ENCODE measurements around the gene FOSL2. TPM values are rescaled to one million over a fixed set of nuclear protein-coding genes. Genes with fewer than 3 reads are reported as not detected.

FOSL2 gene
- polyA plus RNA-seq, 1 donor (not counting 4 experiments of a cell fraction or from before 2014, with no cell fraction given) = 24.1 TPM

DNA sequence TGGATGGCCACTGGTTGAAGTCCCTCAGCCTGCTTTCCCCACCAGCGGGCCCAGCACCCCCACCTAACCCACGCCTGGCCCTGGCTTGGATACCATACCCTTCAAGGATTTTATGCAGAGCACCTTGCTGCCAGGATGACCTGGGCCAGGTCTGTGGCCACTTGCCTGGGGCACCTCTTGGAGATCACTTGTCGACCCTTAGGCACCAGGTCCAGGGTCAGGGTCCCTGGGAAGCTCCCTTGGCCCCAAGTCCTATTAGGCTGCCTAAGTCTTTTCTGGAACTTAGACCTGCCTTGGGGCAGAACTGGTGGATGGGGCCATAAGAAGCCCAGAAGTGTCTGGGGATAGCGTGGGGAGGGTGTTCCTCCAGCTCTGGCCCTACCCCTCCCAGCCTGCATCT is 39.1 kb downstream of the FOSL2 start:
- no peak for TF ChIP-seq EZH2 (IDR thresholded peaks at IDR 0.05; ENCODE audit: low read length)
- TF ChIP-seq, protein P1, sequence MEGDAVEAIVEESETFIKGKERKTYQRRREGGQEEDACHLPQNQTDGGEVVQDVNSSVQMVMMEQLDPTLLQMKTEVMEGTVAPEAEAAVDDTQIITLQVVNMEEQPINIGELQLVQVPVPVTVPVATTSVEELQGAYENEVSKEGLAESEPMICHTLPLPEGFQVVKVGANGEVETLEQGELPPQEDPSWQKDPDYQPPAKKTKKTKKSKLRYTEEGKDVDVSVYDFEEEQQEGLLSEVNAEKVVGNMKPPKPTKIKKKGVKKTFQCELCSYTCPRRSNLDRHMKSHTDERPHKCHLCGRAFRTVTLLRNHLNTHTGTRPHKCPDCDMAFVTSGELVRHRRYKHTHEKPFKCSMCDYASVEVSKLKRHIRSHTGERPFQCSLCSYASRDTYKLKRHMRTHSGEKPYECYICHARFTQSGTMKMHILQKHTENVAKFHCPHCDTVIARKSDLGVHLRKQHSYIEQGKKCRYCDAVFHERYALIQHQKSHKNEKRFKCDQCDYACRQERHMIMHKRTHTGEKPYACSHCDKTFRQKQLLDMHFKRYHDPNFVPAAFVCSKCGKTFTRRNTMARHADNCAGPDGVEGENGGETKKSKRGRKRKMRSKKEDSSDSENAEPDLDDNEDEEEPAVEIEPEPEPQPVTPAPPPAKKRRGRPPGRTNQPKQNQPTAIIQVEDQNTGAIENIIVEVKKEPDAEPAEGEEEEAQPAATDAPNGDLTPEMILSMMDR (optimal IDR thresholded peaks at IDR 0.05 in 1 of 3, IDR thresholded peaks at IDR 0.05 in 1 of 3, conservative IDR thresholded peaks at IDR 0.05 in 1 of 3; ENCODE audit: extremely low read depth in 1 of 3, insufficient read depth in 2 of 3, low read length in 3 of 3) = no peak
- Histone ChIP-seq H3K79me2 (ENCODE audit: control insufficient read depth, insufficient read depth, low read length) (no peaks in the 10 kb centered on the region), H3K4me1 (ENCODE audit: control insufficient read depth, extremely low read depth, insufficient read depth, low read length) (peaks cover 15% of the 10 kb centered on the region), H2AFZ (ENCODE audit: control insufficient read depth, low read length) (no peak overlapping the region), H3K9me3 (ENCODE audit: control insufficient read depth, low read depth, low read length) (peaks cover 6% of the 10 kb centered on the region), H3K27ac (ENCODE audit: control insufficient read depth, insufficient read depth, low read length) (no peak overlapping the region), H3K4me2 (ENCODE audit: control insufficient read depth, extremely low read depth, insufficient read depth, low read depth, low read length) (no peak overlapping the region), H3K9ac (ENCODE audit: control insufficient read depth, extremely low read depth, insufficient read depth, low read length) (no peak overlapping the region), H4K20me1 (ENCODE audit: control insufficient read depth, extremely low read depth, insufficient read depth, low read length) (no peaks in the 10 kb centered on the region), H3K27me3 (ENCODE audit: control insufficient read depth, extremely low read depth, insufficient read depth, low read length) (no peaks in the 10 kb centered on the region), H3K36me3 (ENCODE audit: control insufficient read depth in 2 of 2, extremely low read depth in 1 of 2, insufficient read depth in 2 of 2, low read length in 2 of 2) (no peaks in the 10 kb centered on the region), H3K9me1 (ENCODE audit: control insufficient read depth, extremely low read depth, insufficient read depth, low read length) (no peaks in the 10 kb centered on the region), H3K4me3 (ENCODE audit: control insufficient read depth in 2 of 3, extremely low read depth in 1 of 3, insufficient read depth in 2 of 3, low read depth in 1 of 3, low read length in 3 of 3) (no peak overlapping the region)
- DNase-seq (ENCODE audit: low read depth, low spot score) (no peak), FAIRE-seq (no peak)
- dilution Hi-C loops (cut with MboI; ENCODE audit: extremely low pct_ligation_motif_present, low sequenced_read_pairs) = no loop called here

DNA sequence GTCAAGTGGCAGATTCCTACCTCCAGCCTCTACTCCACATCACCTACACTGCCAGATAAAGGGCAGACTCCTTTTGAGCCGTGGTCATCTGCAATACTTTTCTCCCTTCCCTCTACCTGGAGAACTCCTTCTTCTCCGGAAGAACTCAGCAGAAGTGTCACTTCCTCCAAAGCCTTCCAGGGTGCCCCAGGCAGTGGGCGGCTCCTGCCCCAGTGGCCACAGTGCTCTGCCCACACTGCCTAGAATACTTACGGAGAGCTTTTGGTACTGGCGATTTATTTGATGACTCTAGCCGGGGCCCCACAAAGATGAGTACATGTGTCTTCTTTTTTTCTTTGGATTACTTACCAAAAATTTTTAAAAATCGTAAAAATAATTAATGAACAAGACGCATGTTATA is 39.7 kb downstream of the FOSL2 start:
- dilution Hi-C loops (cut with MboI; ENCODE audit: extremely low pct_ligation_motif_present, low sequenced_read_pairs) = no loop called here

More for the DNA sequence above, 39.7 kb downstream of the FOSL2 start:
- Histone ChIP-seq H3K9me1 (ENCODE audit: control insufficient read depth, extremely low read depth, insufficient read depth, low read length) (no peaks in the 10 kb centered on the region), H3K4me1 (ENCODE audit: control insufficient read depth, extremely low read depth, insufficient read depth, low read length) (peaks cover 21% of the 10 kb centered on the region), H3K9me3 (ENCODE audit: control insufficient read depth, low read depth, low read length) (peaks cover 6% of the 10 kb centered on the region), H3K27ac (ENCODE audit: control insufficient read depth, insufficient read depth, low read length) (no peak overlapping the region), H3K4me3 (ENCODE audit: control insufficient read depth in 2 of 3, extremely low read depth in 1 of 3, insufficient read depth in 2 of 3, low read depth in 1 of 3, low read length in 3 of 3) (no peak overlapping the region), H3K27me3 (ENCODE audit: control insufficient read depth, extremely low read depth, insufficient read depth, low read length) (no peaks in the 10 kb centered on the region), H3K9ac (ENCODE audit: control insufficient read depth, extremely low read depth, insufficient read depth, low read length) (no peak overlapping the region), H3K4me2 (ENCODE audit: control insufficient read depth, extremely low read depth, insufficient read depth, low read depth, low read length) (no peak overlapping the region), H3K79me2 (ENCODE audit: control insufficient read depth, insufficient read depth, low read length) (no peaks in the 10 kb centered on the region), H2AFZ (ENCODE audit: control insufficient read depth, low read length) (no peak overlapping the region), H3K36me3 (ENCODE audit: control insufficient read depth in 2 of 2, extremely low read depth in 1 of 2, insufficient read depth in 2 of 2, low read length in 2 of 2) (no peaks in the 10 kb centered on the region), H4K20me1 (ENCODE audit: control insufficient read depth, extremely low read depth, insufficient read depth, low read length) (no peaks in the 10 kb centered on the region)
- FAIRE-seq (no peak), DNase-seq (ENCODE audit: low read depth, low spot score) (no peak)
- TF ChIP-seq, protein P1 (optimal IDR thresholded peaks at IDR 0.05 in 1 of 3, IDR thresholded peaks at IDR 0.05 in 1 of 3, conservative IDR thresholded peaks at IDR 0.05 in 1 of 3; ENCODE audit: extremely low read depth in 1 of 3, insufficient read depth in 2 of 3, low read length in 3 of 3) = no peak
